Left forelimb (tissue), 1 donor: ENCODE measurements around the gene PPP1R3G.
"Not testable (repeated sequence)": the region's sequence is repeated elsewhere in the genome, so short reads cannot be mapped to it uniquely, and the experiment has no call there.

Source experiments
- DNase-seq: peaks from one replicate; pipeline ENCODE4 v3.0.0-alpha.2; 2018; ENCODE audit warnings: low spot score

The PPP1R3G gene

GRCh38 chr6:5120011-5120410 lies 34.9 kb downstream of the PPP1R3G start:
- DNase-seq = no peak

- not testable (repeated sequence) for DNase-seq
Observed at GRCh38 chr6:5120543-5120942, 35.4 kb downstream of the PPP1R3G start.

GRCh38 chr6:5121479-5121878 lies 36.3 kb downstream of the PPP1R3G start:
- no peak for DNase-seq

GRCh38 chr6:5121956-5122355 lies 36.8 kb downstream of the PPP1R3G start:
- DNase-seq = no peak

GRCh38 chr6:5122504-5123112 lies 37.5 kb downstream of the PPP1R3G start:
- no peak for DNase-seq

- DNase-seq = no peak
Observed at GRCh38 chr6:5123296-5124143, 38.4 kb downstream of the PPP1R3G start.

- no peak for DNase-seq
Observed at GRCh38 chr6:5124526-5124925, 39.4 kb downstream of the PPP1R3G start.

- no peak for DNase-seq
Observed at GRCh38 chr6:5125152-5126006, 40.2 kb downstream of the PPP1R3G start.

GRCh38 chr6:5126214-5126613 lies 41.1 kb downstream of the PPP1R3G start:
- DNase-seq = no peak

- DNase-seq = no peak
Observed at GRCh38 chr6:5127106-5127687, 42.1 kb downstream of the PPP1R3G start.

- no peak for DNase-seq
Observed at GRCh38 chr6:5128351-5128750, 43.2 kb downstream of the PPP1R3G start.

GRCh38 chr6:5130135-5130866 lies 45.2 kb downstream of the PPP1R3G start:
- no peak for DNase-seq

- DNase-seq = no peak
Observed at GRCh38 chr6:5132731-5133130, 47.6 kb downstream of the PPP1R3G start.

- DNase-seq = no peak
Observed at GRCh38 chr6:5133943-5134342, 48.8 kb downstream of the PPP1R3G start.

- peak; percentile 36 for DNase-seq
Observed at GRCh38 chr6:5135788-5136376, 50.7 kb downstream of the PPP1R3G start.

- peak; percentile 11 for DNase-seq
Observed at GRCh38 chr6:5136851-5137250, 51.7 kb downstream of the PPP1R3G start.
